GM21390 (cell line): ENCODE data around the gene SULT1E1.
A peak's percentile ranks its signal among the peaks of the same experiment; 100 is the strongest.

ENCODE experiments used
- ATAC-seq: cut with Tn5 transposase; IDR thresholded peaks from one replicate; pipeline ENCODE4 v1.9.1; 2021; ENCODE audit not compliant: unreplicated experiment

Gene SULT1E1

GRCh38 chr4:69860052-69860451, at the start of gene SULT1E1:
Gene SULT1E1, minus strand, starts transcription at chr4:69860145. Its CDS starts 2,501 bp downstream, at chr4:69857644.
- ATAC-seq = no peak

- ATAC-seq = peak; percentile 43
These were observed 49.2 kb upstream of the SULT1E1 start for GRCh38 chr4:69909195-69909594.

GRCh38 chr4:69907151-69907550, 47.2 kb upstream of the SULT1E1 start:
- no peak for ATAC-seq

- no peak for ATAC-seq
These were observed 36.7 kb upstream of the SULT1E1 start for GRCh38 chr4:69896530-69897116.

GRCh38 chr4:69894721-69895120, 34.8 kb upstream of the SULT1E1 start:
- no peak for ATAC-seq

- no peak for ATAC-seq
These were observed 34.2 kb upstream of the SULT1E1 start for GRCh38 chr4:69894186-69894585.

- no peak for ATAC-seq
These were observed 28.4 kb upstream of the SULT1E1 start for GRCh38 chr4:69888336-69888735.

- ATAC-seq = no peak
These were observed 22.2 kb upstream of the SULT1E1 start for GRCh38 chr4:69882150-69882549.

GRCh38 chr4:69881173-69881773, 21.3 kb upstream of the SULT1E1 start:
- ATAC-seq = peak; percentile 86

- ATAC-seq = no peak
These were observed 18.3 kb upstream of the SULT1E1 start for GRCh38 chr4:69878250-69878649.

GRCh38 chr4:69877453-69877852, 17.5 kb upstream of the SULT1E1 start:
- ATAC-seq = no peak

GRCh38 chr4:69876071-69876470, 16.1 kb upstream of the SULT1E1 start:
- ATAC-seq = no peak

GRCh38 chr4:69875576-69875975, 15.6 kb upstream of the SULT1E1 start:
- ATAC-seq = no peak

- no peak for ATAC-seq
These were observed 14.6 kb upstream of the SULT1E1 start for GRCh38 chr4:69874507-69874906.

GRCh38 chr4:69861756-69862155, 1.8 kb upstream of the SULT1E1 start:
- no peak for ATAC-seq

GRCh38 chr4:69860521-69861298, 765 bp upstream of the SULT1E1 start:
- no peak for ATAC-seq

GRCh38 chr4:69859140-69859685, 732 bp downstream of the SULT1E1 start:
- no peak for ATAC-seq

- ATAC-seq = no peak
These were observed 1.3 kb downstream of the SULT1E1 start for GRCh38 chr4:69858690-69859089.

- ATAC-seq = no peak
These were observed 4.1 kb downstream of the SULT1E1 start for GRCh38 chr4:69855822-69856221.

- peak; percentile 91 for ATAC-seq
These were observed 10.0 kb downstream of the SULT1E1 start for GRCh38 chr4:69849969-69850368.

- ATAC-seq = no peak
These were observed 10.6 kb downstream of the SULT1E1 start for GRCh38 chr4:69849297-69849696.

GRCh38 chr4:69848028-69848427, 11.9 kb downstream of the SULT1E1 start:
- no peak for ATAC-seq
